Ovary (tissue), 9 donors: ENCODE measurements around the gene MEG3. TPM values are rescaled to one million over a fixed set of nuclear protein-coding genes. Genes with fewer than 3 reads are reported as not detected.

Experiments
- DNase-seq, 5 donors: peaks; one replicate each; pipeline ENCODE4 v3.0.0-alpha.2; 2019 to 2020
- H3K27ac ChIP-seq, 2 donors: fragments of 200-600 bp; one replicate each; pipeline versions ENCODE4 v1.5.1 to v1.8.0; 2019 to 2022
- H3K27me3 ChIP-seq: fragments of 200-600 bp; one replicate; pipeline ENCODE4 v1.8.0; 2022
- H3K36me3 ChIP-seq: fragments of 200-600 bp; sonication (generic); one replicate; pipeline ENCODE4 v1.5.1; 2019
- H3K4me1 ChIP-seq: one replicate; pipeline ENCODE4 v1.8.1; 2013; ENCODE audit warnings: mild to moderate bottlenecking, moderate library complexity; ENCODE audit not compliant: insufficient read depth
- H3K4me3 ChIP-seq: fragments of 200-600 bp; sonication (generic); one replicate; pipeline ENCODE4 v1.5.1; 2017
- H3K9me3 ChIP-seq, 2 donors: fragments of 200-600 bp in 1 of 2; sonication (generic) in 1 of 2; one replicate each; pipeline versions ENCODE4 v1.5.1 to v1.8.1; 2013 to 2019; ENCODE audit warnings: mild to moderate bottlenecking in 1 of 2, moderate library complexity in 1 of 2
- EP300 ChIP-seq: sonication (generic); formaldehyde crosslinking; IDR thresholded peaks from one replicate; pipeline ENCODE4 v1.6.1; 2017; ENCODE audit warnings: antibody characterized with exemption
- POLR2A ChIP-seq: fragments of 450-650 bp; IDR thresholded peaks from one replicate; pipeline ENCODE4 v1.6.1; 2017; ENCODE audit warnings: antibody characterized with exemption, mild to moderate bottlenecking, moderate library complexity
- WGBS, 3 donors: extraction: QIAGEN DNeasy Blood & Tissue Kit in 1 of 3; methylation state at CpG; one replicate each; pipeline versions ENCODE4 v1.1.5 to v1.1.7; 2013 to 2017; 5-methylcytosine and 5-hydroxymethylcytosine counted together
- intact Hi-C, 4 donors: fragments of 100-400 bp; cut with DNase I; formaldehyde crosslinking; loops; one replicate each; pipeline versions ENCODE4 v1.11.0 to v1.15.1; 2022 to 2023
- polyA plus RNA-seq, 2 donors: library from polyadenylated mRNA; stranded (reverse); fragments of 200-250 nt in 1 of 2; fragments of 350-450 nt in 1 of 2; fragmentation: Illumina TruSeq in 1 of 2; extraction: RNeasy Lipid Tissue Mini Kit (QIAGEN cat#74804) in 1 of 2; gene quantifications; one replicate each; pipeline ENCODE4 v1.2.3, GENCODE V29; 2013 to 2014
- total RNA-seq, 7 donors: library from RNA; depleted of rRNA in 2 of 7; stranded (reverse); fragments of >200 nt in 2 of 7; fragmentation: NEBNext Ultra II Directional in 3 of 7; extraction: Animal tissue kit (Norgen Biotek cat#: 25700) in 3 of 7; gene quantifications; one replicate each; pipeline versions ENCODE4 v1.1.0 to v1.2.4, GENCODE V29; 2016 to 2023
- TF ChIP-seq, protein P1 (sequence below), 3 donors: fragments of 450-650 bp in 2 of 3; fragments of 200-600 bp in 1 of 3; IDR thresholded peaks; one replicate each; pipeline versions ENCODE4 v1.5.1 to v1.8.0; 2016 to 2022; ENCODE audit warnings: antibody characterized with exemption in 3 of 3, mild to moderate bottlenecking in 1 of 3
- donor health status: DM: no; HTN: no; CAD: no; lungs with moderate emphysema.
- donor health status: DM: no; HTN: no; CAD: no.
- donor health status: Bipolar disorder and iron deficiency.
- donor health status: DM: yes; HTN: yes; CAD: no.
- donor health status: DM: no; HTN: no; CAD: no.
- donor health status: DM: yes; HTN: yes; CAD: no.

Gene MEG3
- total and polyA plus RNA-seq, 9 donors = 186 to 1,950 (median 396) TPM

GRCh38 chr14:100839681-100840111 is 13.8 kb downstream of the MEG3 start:
- no peaks in the 10 kb centered on the region for H3K4me1 ChIP-seq
- intact Hi-C loops = no loop called here
- H3K9me3 ChIP-seq = no peaks in the 10 kb centered on the region
- H3K27ac ChIP-seq = peak overlapping the region in 1 of 2 donors; percentile 12
- no peaks in the 10 kb centered on the region for H3K36me3 ChIP-seq
- TF ChIP-seq EP300 = no peak
- TF ChIP-seq, protein P1, sequence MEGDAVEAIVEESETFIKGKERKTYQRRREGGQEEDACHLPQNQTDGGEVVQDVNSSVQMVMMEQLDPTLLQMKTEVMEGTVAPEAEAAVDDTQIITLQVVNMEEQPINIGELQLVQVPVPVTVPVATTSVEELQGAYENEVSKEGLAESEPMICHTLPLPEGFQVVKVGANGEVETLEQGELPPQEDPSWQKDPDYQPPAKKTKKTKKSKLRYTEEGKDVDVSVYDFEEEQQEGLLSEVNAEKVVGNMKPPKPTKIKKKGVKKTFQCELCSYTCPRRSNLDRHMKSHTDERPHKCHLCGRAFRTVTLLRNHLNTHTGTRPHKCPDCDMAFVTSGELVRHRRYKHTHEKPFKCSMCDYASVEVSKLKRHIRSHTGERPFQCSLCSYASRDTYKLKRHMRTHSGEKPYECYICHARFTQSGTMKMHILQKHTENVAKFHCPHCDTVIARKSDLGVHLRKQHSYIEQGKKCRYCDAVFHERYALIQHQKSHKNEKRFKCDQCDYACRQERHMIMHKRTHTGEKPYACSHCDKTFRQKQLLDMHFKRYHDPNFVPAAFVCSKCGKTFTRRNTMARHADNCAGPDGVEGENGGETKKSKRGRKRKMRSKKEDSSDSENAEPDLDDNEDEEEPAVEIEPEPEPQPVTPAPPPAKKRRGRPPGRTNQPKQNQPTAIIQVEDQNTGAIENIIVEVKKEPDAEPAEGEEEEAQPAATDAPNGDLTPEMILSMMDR (IDR thresholded peaks at IDR 0.05) = no peak
- no peak for TF ChIP-seq POLR2A
- no peak overlapping the region for H3K4me3 ChIP-seq
- no peaks in the 10 kb centered on the region for H3K27me3 ChIP-seq
- peak in 1 of 5 donors; percentile 71 for DNase-seq
- 57 to 71% (median 67%) methylated on average over 14 of the region's 14 CpGs for WGBS, 3 donors

- peak in 1 of 5 donors; percentile 34 for DNase-seq
- Histone ChIP-seq H3K4me1 (no peaks in the 10 kb centered on the region), H3K9me3 (no peaks in the 10 kb centered on the region), H3K27ac (no peak overlapping the region), H3K27me3 (no peaks in the 10 kb centered on the region), H3K36me3 (no peaks in the 10 kb centered on the region), H3K4me3 (no peak overlapping the region)
- intact Hi-C loops = no loop called here
- TF ChIP-seq, protein P1 (IDR thresholded peaks at IDR 0.05) = no peak
- TF ChIP-seq EP300 = no peak
- TF ChIP-seq POLR2A = no peak
- 89% methylated on average over 21 of the region's 21 CpGs for WGBS, 3 donors
Measured at GRCh38 chr14:100840286-100841065, 14.6 kb downstream of the MEG3 start.

DNA sequence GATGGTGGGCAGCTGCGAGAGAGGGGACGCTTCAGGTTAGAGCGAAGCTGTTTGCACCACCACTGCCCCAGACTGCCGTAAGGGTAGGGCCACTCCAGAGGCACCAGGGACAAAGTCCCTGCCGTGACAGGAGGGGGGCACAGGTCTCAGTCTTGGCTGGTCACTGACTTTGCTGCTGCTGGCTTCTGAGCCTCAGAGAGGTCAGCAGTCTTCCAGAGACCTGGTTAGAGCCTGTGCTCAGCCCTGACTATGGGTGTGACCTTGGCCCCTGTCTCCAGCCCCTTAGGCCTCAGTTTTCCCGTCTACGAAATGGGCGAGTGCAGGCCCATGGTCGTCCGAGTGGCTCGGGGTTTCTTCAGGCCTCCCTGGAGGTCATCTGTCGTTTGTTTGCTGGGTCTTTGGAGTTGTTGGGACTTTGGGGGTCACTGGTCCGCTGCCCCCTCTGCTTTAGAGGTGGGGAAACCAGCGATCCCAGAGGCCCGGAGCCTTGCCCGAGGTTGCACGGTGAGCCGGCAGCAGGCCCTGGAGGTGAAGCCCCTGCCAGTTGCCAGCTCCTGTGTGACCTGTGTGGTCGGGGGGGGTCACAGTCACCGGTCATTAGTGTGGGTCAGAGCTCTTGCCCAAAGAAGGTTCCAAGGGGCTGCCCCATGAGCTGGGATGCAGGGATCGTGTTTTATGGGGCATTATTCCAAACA is 15.3 kb downstream of the MEG3 start:
- DNase-seq = peak in 1 of 5 donors; percentile 45
- WGBS, 3 donors = 84 to 88% (median 85%) methylated on average over 21 of the region's 21 CpGs
- Histone ChIP-seq H3K27ac (no peak overlapping the region), H3K4me1 (no peaks in the 10 kb centered on the region), H3K4me3 (no peak overlapping the region), H3K36me3 (no peaks in the 10 kb centered on the region), H3K9me3 (no peaks in the 10 kb centered on the region), H3K27me3 (no peaks in the 10 kb centered on the region)
- no peak for TF ChIP-seq POLR2A
- TF ChIP-seq, protein P1 (IDR thresholded peaks at IDR 0.05) = no peak
- no peak for TF ChIP-seq EP300
- intact Hi-C loops = no loop called here

DNA sequence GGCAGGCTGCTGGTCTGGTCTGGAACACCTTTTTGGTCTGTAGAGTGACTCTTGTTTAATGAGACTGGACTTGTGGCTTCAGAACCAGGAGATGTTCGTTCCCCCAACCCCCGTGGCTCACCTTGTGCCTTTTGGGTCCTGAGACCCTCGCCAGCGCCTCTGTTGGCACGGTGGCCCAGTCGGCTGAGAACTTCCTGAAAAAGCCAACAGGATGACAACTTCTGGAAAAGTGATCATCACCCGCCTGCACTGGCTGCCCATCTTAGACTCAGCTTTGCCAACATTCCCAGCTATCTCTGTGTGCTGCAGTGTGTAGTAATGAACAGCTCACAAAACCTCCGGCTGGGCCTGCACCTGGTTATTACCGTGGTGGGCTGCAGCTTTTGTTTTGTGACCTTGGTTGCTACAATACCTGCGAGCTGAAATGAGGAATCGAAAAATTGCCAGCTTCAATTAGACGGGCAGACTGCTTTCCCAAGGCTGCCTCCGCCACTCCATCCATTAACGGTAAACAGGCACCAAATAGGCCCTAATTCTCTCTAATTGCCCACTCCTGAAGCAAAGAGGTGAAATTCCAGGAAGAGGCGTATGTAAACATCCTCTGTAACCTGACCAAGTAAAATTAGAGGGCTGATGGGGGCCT is 16.0 kb downstream of the MEG3 start:
- Histone ChIP-seq H3K27ac (no peak overlapping the region), H3K4me1 (no peaks in the 10 kb centered on the region), H3K4me3 (no peak overlapping the region), H3K36me3 (no peaks in the 10 kb centered on the region), H3K27me3 (no peaks in the 10 kb centered on the region), H3K9me3 (no peaks in the 10 kb centered on the region)
- peak in 2 of 5 donors; percentile 15 to 43 for DNase-seq
- intact Hi-C loops = no loop called here
- TF ChIP-seq, protein P1 (IDR thresholded peaks at IDR 0.05) = no peak
- TF ChIP-seq EP300 (no peak), POLR2A (no peak)
- WGBS, 3 donors = 80 to 85% (median 81%) methylated on average over 15 of the region's 15 CpGs
